Measurements from ENCODE around the gene ATP5IF1. TPM values are rescaled to one million over a fixed set of nuclear protein-coding genes. Genes with fewer than 3 reads are reported as not detected.

The ATP5IF1 gene
- total and polyA plus RNA-seq, 9 of the 15 experiments (the other 6 are each of a cell fraction or from before 2014, with no cell fraction given) = 292 to 1,422 (median 388) TPM

GRCh38 chr1:28248273-28249012, 12.5 kb downstream of the ATP5IF1 start (continued):
- TF ChIP-seq SAP30 (IDR thresholded peaks at IDR 0.05; ENCODE audit: borderline replicate concordance, insufficient read depth, low read depth, low read length, poor library complexity, severe bottlenecking) (peak; percentile 7), GTF3C2 (IDR thresholded peaks at IDR 0.05; ENCODE audit: borderline replicate concordance, extremely low read depth, insufficient read length) (no peak), TCF7L2 (IDR thresholded peaks at IDR 0.05; ENCODE audit: low read depth, low read length) (no peak), NR2F6 (CRISPR knock-in tag; IDR thresholded peaks at IDR 0.05) (no peak), STAT6 (CRISPR knock-in tag; IDR thresholded peaks at IDR 0.05) (no peak), STAT5B (CRISPR knock-in tag; IDR thresholded peaks at IDR 0.05) (no peak), GABPB1 (CRISPR knock-in tag; IDR thresholded peaks at IDR 0.05) (no peak), JUNB (CRISPR knock-in tag; conservative IDR thresholded peaks at IDR 0.05) (no peak), SMAD4 (CRISPR knock-in tag; conservative IDR thresholded peaks at IDR 0.05) (no peak), KAT2B (IDR thresholded peaks at IDR 0.05; ENCODE audit: low read depth, low read length) (no peak), SP1 (CRISPR knock-in tag; IDR thresholded peaks at IDR 0.05) (no peak; the same call in 1 of the 2 replicates), TAF1 (IDR thresholded peaks at IDR 0.05; ENCODE audit: control insufficient read depth, extremely low read depth, insufficient read depth, low read length, severe bottlenecking) (peak; percentile 61), TBL1XR1 (IDR thresholded peaks at IDR 0.05; ENCODE audit: low read length in 2 of 2) (peak in 1 of 2 experiments; percentile 67; a peak in 2 of 4 replicates), DEAF1 (CRISPR knock-in tag; IDR thresholded peaks at IDR 0.05) (peak; percentile 77), EGR1 (conservative IDR thresholded peaks at IDR 0.05) (no peak), POLR2H (tag; IDR thresholded peaks at IDR 0.05; ENCODE audit: low read depth) (no peak), SNIP1 (IDR thresholded peaks at IDR 0.05; ENCODE audit: low read depth) (no peak), NFXL1 (CRISPR knock-in tag; IDR thresholded peaks at IDR 0.05) (no peak), ZFP91 (CRISPR knock-in tag; IDR thresholded peaks at IDR 0.05) (no peak)

All from K562 (cell line).